AG09319 (cell line): ENCODE results near the gene PCED1B.
"Not testable (repeated sequence)": the region's sequence is repeated elsewhere in the genome, so short reads cannot be mapped to it uniquely, and the experiment has no call there.

Experiments used
- DNase-seq: peaks from one replicate; pipeline ENCODE4 v3.0.0-alpha.2; 2010; ENCODE audit warnings: low read depth; ENCODE audit errors: extremely low read depth
- TF ChIP-seq, protein P1 (sequence below): IDR thresholded peaks from 2 replicates; pipeline ENCODE4 v1.5.1; 2011; ENCODE audit warnings: low read depth, mild to moderate bottlenecking, inconsistent platforms, low read length, moderate library complexity

The PCED1B gene

DNA sequence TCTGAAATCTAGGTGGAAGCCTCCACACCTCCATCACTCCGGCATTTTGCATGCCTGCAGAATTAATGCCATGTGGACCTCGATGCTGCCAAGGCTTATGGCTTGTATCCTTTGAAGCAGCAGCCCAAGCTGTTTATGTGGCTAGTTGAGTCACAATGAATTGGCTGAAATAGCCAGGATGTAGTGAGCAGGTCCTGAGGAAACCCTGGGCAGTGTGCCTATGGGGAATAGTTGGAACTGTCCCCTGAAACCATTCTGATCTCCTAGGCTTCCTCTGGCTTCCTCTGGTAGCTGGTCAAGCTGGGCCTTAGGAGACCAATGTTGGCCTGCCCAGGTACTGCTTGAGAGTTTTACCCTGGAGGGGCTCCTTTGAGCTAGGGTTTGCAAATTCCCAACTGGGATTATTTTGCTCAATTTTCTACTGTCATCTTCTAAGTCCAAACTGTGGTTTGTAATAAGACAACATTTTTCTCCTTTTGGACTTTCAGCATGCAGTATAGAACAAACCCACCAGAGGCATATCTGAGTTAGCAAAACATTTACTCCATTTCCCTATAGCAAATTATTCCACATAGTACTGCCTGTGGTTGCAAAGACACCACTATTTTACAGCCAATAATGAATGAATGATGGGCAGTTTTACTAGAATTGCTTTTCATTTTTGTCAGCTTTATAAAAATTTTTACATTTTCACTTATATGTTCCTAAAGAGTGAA is 85.5 kb downstream of the PCED1B start:
- DNase-seq, result peak; percentile 67
- TF ChIP-seq, protein P1, sequence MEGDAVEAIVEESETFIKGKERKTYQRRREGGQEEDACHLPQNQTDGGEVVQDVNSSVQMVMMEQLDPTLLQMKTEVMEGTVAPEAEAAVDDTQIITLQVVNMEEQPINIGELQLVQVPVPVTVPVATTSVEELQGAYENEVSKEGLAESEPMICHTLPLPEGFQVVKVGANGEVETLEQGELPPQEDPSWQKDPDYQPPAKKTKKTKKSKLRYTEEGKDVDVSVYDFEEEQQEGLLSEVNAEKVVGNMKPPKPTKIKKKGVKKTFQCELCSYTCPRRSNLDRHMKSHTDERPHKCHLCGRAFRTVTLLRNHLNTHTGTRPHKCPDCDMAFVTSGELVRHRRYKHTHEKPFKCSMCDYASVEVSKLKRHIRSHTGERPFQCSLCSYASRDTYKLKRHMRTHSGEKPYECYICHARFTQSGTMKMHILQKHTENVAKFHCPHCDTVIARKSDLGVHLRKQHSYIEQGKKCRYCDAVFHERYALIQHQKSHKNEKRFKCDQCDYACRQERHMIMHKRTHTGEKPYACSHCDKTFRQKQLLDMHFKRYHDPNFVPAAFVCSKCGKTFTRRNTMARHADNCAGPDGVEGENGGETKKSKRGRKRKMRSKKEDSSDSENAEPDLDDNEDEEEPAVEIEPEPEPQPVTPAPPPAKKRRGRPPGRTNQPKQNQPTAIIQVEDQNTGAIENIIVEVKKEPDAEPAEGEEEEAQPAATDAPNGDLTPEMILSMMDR, result no peak

DNA sequence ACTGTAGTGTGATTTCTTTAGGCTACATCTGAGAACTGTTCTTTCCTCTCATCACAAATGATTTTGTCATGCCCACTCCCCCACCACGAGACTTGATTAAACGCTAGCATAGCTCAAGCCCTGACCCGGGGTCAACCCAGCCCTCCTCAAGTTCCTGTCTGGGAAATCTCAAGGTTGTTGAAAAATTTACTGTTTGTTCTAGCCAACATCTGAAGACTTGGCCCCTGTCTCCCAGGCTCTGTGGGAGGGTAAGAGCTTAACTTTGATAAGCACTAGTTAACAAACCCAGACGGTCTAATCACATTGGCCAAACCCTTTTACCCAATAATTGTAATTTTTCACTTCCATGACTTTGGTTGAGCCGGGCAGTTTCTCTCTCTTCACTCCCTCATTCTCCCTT is 86.5 kb downstream of the PCED1B start:
- no peak for DNase-seq
- TF ChIP-seq, protein P1, result no peak

DNA sequence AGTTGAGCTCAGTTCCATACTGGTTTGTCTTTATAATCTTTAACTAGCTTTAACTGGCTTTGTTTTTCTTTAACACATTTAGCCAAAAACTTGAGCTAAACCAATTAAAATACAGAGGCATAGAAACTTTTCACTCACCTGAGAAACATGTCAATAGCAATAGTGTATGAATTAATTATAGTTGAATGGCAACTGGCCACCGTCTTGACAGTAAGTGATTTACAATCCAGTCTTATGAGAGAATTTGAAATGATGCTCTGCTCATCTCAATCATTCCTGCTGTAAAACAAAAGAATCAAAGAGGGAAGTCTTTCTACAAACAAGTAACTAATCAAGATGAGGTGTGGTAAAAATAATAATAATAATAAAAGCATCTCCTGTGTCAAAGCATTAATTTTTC is 86.9 kb downstream of the PCED1B start:
- no peak for DNase-seq
- TF ChIP-seq, protein P1, result no peak

DNA sequence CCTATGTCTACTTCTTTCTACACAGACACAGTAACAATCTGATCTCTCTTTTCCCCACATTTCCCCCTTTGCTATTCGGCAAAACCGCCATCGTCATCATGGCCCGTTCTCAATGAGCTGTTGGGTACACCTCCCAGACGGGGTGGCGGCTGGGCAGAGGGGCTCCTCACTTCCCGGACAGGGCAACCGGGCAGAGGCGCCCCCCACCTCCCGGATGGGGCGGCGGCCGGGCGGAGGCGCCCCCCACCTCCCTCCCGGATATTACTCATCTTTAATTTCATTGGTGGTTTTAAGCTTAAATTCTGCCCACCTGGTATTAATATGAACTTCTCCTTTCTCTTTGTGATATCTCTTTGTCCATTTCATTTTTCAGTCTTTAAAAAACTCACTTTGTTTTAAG is 90.9 kb downstream of the PCED1B start:
- DNase-seq, result not testable (repeated sequence)

DNA sequence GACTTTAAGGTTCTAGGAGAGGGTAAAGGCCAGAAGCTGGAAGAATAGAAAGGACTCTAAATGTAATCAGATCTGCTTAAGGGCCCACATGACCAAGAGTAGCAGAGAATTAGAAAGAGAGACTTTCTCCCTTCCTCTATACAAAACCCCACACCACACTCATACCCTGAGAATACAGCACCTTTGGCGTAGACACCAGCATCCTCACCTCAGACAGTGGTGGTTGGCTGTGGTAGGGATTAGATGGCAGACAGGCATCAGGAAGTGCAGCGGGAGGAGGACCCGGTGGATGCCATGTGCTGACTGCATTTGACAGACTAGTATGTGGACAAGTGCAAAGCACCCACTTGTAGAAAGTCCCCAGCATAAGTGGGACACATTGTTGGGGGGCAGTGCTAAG is 98.6 kb downstream of the PCED1B start:
- TF ChIP-seq, protein P1, result no peak
- DNase-seq, result no peak

DNA sequence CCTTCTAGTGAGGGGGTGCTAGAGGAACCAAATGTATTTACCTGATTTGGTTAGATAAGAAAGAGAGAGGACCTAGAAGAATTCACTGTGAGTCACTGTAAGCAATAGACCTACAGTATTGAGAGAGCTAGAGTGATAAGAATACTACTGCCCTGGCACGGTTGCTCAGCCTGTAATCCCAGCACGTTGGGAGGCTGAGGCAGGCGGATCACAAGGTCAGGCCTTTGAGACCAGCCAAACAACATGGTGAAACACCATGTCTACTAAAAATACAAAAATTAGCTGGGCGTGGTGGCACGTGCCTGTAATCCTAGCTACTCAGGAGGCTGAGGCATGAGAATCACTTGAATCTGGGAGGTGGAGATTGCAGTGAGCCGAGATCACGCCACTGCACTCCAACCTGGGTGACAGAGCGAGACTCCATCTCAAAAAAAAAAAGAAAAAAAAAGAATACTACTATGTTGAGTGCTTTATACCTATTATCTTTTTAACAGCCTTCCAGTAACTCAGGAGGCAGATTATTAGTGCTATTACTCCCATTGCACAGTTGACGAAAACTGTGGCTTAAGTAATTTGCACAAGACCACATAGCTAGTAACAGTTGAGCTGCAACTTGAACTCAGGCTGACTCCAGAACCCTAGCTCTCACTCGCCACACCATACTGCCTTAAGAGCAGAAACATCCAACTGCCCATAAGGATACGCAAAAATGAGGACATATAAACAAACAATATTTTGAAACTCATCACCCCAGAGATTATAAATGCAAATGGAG is 102.9 kb downstream of the PCED1B start:
- DNase-seq, result not testable (repeated sequence)

DNA sequence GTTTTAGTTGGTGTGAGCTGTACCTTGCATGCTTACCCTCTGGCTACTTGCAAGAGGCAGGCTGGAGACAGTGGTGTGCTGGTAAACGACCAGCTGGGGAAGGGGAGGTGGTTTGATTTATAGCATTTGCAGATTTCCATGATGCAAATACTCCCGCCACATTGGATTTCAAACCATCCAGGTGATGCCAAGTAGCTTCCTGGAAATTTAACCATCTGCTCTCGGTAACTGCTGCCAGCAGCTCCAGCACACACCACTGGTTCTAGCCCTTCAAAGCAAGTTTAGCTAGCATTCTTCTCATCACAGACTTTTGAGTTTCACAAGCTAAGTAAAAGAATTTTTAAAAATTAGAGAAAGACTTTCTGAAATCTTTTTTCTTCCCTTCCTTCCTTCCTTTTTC is 104.8 kb downstream of the PCED1B start:
- no peak for DNase-seq

DNA sequence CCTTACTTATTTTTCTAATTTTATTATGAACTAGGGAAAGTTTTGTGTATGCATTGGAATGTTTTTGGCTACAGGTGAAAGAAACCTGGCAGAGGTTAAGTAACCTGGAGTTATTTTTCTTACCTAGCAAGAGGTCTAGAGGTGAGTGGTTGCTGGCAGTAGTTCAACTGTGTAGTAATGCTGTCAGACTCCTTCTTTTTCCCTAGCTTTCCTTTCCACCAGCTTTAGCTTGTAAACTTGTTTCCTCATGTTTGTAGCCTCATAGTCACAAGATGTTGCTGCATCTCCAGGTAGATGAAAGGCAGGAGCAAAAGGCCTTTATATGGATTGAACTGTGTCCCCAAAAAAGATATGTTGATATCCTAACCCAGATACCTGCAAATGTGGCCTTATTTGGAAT is 105.4 kb downstream of the PCED1B start:
- TF ChIP-seq, protein P1, result no peak
- DNase-seq, result no peak

More for the DNA sequence above, 104.8 kb downstream of the PCED1B start:
- TF ChIP-seq, protein P1, result no peak
